CD4-positive, alpha-beta T cell treated with Interleukin-6 for 4 hours (primary cell): ENCODE results near the gene TMEM59L.

Experiments used
- DNase-seq: peaks from one replicate; pipeline ENCODE4 v3.0.0-alpha.2; 2020; ENCODE audit warnings: mixed read lengths

TMEM59L gene

GRCh38 chr19:18639706-18640243 lies 27.1 kb downstream of the TMEM59L start:
- no peak for DNase-seq

DNA sequence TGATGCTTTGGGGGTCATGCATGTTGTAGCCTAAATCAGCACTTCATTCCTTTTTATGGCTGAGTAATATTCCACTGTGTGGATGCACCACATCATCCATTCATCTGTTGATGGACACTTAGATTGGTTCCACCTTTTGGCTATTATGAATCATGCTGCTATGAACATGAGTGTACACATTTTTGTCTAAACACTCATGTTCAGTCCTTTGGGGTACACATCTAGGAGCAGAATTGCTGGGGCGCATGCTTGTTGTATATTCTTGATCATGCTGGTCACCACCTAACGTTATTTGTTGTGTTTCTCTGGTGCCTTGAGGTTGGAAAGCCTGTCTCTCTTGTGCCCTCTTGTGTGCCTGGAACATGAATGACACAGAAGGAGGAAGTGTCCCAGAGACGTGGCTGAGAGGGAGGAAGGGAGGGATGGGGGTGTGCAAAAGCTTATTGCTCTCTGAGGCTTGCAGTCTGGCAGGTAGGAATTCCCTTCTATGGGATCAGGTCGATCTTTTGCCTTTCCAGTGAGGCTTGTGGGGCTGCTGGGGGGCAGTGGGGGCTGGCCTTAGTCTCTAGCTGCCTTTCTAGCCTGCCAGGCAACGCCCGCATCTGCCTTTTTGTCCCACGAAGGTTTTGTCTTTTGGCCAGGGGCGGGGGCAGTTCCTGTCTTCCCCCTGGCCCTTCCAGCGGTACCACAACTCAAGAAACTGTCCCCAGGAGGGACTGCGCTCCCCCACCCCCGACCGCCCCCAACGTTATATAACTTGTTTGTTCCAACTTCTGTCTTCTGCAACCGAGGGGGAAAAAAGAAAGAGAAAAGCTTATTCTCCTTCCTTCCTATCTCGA lies 31.7 kb downstream of the TMEM59L start:
- DNase-seq: no peak

GRCh38 chr19:18645035-18645511 lies 32.4 kb downstream of the TMEM59L start:
- DNase-seq: no peak

- no peak for DNase-seq
Observed at GRCh38 chr19:18646535-18647370, 34.1 kb downstream of the TMEM59L start.

DNA sequence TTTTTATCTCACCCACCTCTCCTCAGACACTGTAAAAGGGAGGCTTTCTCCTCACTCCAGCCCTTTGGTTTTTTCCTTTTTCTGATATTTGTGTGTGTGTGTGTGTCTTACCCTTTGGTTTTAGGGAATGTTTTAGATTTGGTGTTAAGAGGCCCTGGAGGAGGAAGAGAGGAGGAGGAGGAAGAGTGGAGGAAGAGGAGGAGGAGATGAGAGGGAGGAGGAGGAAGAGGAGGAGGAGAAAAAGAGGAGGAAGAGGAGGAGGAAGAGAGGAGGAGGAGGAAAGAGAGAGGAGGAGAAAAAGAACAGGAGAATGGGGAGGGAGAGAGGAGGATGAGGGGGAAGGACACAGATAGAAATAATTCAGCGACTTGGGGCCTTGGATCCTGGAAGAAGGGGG lies 34.7 kb downstream of the TMEM59L start:
- no peak for DNase-seq

GRCh38 chr19:18647807-18648206 lies 35.1 kb downstream of the TMEM59L start:
- no peak for DNase-seq

- no peak for DNase-seq
Observed at GRCh38 chr19:18648973-18649315, 36.3 kb downstream of the TMEM59L start.

GRCh38 chr19:18649371-18650020 lies 36.8 kb downstream of the TMEM59L start:
- no peak for DNase-seq

DNA sequence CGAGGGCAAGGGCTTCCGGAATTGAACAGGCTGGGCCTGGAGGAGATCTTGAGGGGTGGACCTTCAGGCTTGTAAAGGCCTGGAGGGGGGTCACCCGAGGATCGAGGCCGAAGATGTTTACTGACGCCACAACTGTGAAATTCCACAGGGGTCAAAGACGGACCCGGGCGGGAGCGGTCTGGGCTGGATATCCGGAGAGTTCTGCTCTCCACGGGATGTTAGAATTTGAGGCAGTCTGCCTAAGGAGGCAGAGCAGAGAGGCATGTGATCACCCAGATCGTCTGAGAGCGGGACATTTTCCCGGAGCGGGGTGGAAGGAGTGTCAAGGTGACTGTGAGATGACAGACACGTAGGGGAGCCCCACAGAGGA lies 37.3 kb downstream of the TMEM59L start:
- no peak for DNase-seq

DNA sequence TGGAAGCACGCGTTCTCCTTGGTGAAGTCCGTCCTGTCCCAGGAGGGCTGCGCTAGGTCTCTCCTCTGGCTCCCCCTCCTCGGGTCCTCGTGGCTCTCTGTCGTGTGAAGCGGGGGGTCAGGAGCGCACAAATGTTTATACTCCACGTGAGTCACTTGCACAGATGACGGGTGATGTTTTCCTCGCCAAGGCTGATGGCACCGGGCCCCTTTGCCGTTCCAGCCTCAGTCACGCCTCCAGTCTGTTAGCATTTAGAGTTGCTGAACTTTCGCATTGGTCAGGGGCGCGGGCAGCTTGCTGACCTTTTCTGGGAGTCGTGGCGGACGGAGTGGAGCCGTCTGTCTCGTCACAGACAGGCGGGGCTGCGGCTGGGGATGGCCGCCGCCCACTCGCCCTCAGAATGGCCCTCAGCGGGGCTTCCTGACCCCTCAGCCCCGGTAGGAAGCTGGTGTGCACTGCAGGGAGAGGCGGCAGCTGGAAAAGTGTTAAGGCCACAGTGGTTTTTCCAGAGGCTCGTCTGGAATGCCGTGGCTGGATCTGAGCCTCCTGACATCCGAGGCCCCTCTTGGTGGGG lies 37.9 kb downstream of the TMEM59L start:
- no peak for DNase-seq

- DNase-seq: no peak
Observed at GRCh38 chr19:18651300-18651699, 38.6 kb downstream of the TMEM59L start.

DNA sequence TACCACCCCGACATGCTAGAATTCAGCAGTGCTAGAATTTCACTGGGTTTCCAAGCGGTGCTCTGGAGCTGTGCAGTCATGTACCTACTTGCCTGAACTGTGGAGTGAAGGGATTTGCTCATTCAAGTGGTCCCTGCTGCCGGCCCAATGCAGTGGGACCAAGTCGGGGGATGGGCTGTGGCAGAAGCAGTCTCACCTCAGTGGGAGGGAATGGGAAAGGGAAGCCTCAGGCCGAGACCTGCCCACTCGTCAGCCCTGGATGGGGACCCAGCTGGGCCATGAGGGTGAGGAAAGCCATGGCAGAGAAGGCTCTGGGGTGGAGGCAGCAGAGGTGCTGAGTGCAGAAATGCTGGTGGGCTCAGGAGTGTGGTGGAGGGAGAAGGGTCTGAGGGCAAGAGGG lies 39.1 kb downstream of the TMEM59L start:
- no peak for DNase-seq

DNA sequence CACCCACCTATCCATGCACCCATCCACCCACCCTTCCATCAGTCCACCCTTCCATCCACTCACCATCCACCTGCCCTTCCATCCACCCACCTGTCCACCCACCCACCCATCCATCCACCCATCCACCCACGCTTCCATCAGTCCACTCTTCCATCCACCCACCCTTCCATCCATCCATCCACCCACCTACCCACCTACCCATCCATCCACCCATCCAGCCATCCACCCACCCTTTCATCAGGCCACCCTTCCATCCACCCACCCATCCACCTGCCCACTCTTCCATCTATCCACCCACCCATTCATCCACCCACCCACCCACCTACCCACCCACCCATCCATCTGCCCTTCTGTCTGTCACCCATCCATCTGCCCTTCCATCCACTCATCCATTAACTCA lies 41.2 kb downstream of the TMEM59L start:
- DNase-seq: no peak

- DNase-seq: no peak
Observed at GRCh38 chr19:18654469-18654868, 41.8 kb downstream of the TMEM59L start.

DNA sequence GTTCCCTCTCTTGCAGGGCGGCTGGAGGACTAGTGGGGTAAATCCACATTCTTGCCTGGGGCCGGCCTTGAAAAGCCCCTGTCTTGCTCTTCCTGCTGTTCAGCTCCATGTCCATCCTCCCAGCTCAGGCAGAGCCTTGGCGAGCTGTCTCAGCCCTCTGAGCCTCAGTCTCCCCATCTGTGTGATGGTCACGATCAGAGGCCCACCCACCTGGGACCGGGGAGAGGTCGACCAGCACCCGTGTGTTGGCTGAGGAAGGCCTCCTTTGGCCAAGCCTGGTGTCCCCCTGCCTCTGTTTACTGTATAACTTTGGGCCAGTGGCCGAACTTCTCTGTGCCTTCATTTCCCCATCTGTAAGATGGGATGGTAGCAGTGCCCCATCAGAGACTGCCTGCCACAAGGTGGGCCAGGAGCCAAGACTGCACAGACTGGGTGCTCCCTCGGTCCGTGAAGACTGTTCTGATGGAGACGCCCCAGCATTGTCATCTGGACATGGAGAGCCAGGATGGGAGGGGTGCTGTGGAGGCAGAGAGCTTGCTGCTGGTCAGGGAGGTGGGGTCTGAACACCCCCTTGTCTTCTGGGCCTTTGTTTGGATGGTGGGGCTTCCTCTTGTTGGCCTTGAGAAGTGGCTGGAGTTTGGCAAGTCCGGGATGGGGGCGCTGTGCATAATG lies 42.6 kb downstream of the TMEM59L start:
- DNase-seq: no peak

DNA sequence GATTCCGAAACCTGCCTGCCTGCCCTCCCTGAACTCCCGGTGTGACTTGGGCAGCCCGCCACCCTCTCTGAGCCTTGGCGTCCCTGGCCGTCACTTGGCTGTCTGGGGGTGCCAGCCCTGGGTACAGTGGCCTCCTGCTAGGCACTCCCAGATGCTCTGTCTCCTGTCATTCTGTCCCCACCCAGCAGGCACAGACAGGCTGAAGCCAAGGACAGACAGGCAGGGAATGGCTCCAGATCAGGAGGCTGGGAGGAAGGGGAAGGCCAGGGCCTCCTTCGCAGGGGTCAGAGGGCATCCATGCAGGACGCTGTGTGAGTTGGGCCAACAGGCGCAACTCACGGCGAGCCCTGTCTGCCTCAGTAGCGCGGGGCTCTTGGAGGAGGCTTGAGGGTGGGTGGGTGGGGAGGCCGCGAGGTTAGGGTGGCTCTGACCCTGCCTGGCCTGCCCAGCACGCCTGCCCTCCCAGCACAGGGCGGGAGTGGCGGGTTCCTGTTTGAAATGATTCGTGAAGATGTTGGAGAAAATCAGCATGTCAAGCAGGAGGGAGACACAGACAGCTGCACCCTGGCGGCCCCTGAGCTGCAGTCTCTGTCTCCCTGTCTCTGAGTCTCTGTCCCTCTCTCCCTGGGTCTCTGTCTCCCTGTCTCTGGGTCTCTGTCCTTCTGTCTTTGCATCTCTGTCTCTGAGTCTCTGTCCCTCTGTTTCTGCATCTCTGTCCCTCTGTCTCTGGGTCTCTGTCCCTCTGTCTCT lies 43.8 kb downstream of the TMEM59L start:
- DNase-seq: no peak

GRCh38 chr19:18657590-18658365 lies 45.1 kb downstream of the TMEM59L start:
- no peak for DNase-seq

GRCh38 chr19:18658366-18658855 lies 45.7 kb downstream of the TMEM59L start:
- no peak for DNase-seq

- DNase-seq: no peak
Observed at GRCh38 chr19:18659281-18660050, 46.8 kb downstream of the TMEM59L start.
